H1 (cell line): ENCODE data around the gene BPI. TPM values are rescaled to one million over a fixed set of nuclear protein-coding genes. Genes with fewer than 3 reads are reported as not detected.

ENCODE experiments used
- CTCF ChIA-PET: fragments of 300-600 bp; sonication (Branson Sonifier 250); formaldehyde crosslinking; loops from one replicate; lab custom pipeline; 2021; ENCODE audit not compliant: partially characterized antibody; lab: Charles Lee
- POLR2A ChIA-PET: fragments of 300-600 bp; sonication (Branson Sonifier 250); formaldehyde crosslinking; loops from one replicate; lab custom pipeline; 2021; ENCODE audit warnings: inconsistent platforms; ENCODE audit not compliant: partially characterized antibody; lab: Charles Lee
- DNase-seq, 2 experiments: peaks; one replicate each; pipeline versions ENCODE4 v3.0.0 to v3.0.0-alpha.2; 2010 to 2022; ENCODE audit warnings: low spot score in 2 of 2, low read depth in 1 of 2, mixed read lengths in 1 of 2
- FAIRE-seq: peaks from 2 replicates; lab custom pipeline; 2011; peaks lifted over from hg19 to GRCh38; lab: Jason Lieb, UNC
- H2AFZ ChIP-seq: 2 replicates; pipeline ENCODE4 v1.8.1; 2012; ENCODE audit warnings: low read length, inconsistent platforms
- H2AK5ac ChIP-seq: 2 replicates; pipeline ENCODE4 v1.6.1; 2013; ENCODE audit warnings: low read depth, low read length
- H2BK120ac ChIP-seq: replicated peaks from 2 replicates; pipeline ENCODE3; 2013; ENCODE audit warnings: low read depth, low read length, inconsistent platforms
- H2BK12ac ChIP-seq: 2 replicates; pipeline ENCODE4 v1.6.1; 2013; ENCODE audit warnings: low read depth, low read length
- H2BK15ac ChIP-seq: 2 replicates; pipeline ENCODE4 v1.6.1; 2013; ENCODE audit warnings: low read length
- H2BK20ac ChIP-seq: 2 replicates; pipeline ENCODE4 v1.6.1; 2013; ENCODE audit warnings: low read length
- H2BK5ac ChIP-seq: 2 replicates; pipeline ENCODE4 v1.6.1; 2013; ENCODE audit warnings: low read depth, low read length
- H3K14ac ChIP-seq: 2 replicates; pipeline ENCODE4 v1.6.1; 2013; ENCODE audit warnings: inconsistent platforms; ENCODE audit not compliant: insufficient read length
- H3K18ac ChIP-seq: 2 replicates; pipeline ENCODE4 v1.6.1; 2013; ENCODE audit warnings: low read length; ENCODE audit errors: extremely low read depth
- H3K23ac ChIP-seq: 2 replicates; pipeline ENCODE4 v1.6.1; 2013; ENCODE audit warnings: inconsistent platforms; ENCODE audit not compliant: insufficient read length
- H3K23me2 ChIP-seq: 2 replicates; pipeline ENCODE4 v1.6.1; 2013; ENCODE audit warnings: low read depth, low read length
- H3K27ac ChIP-seq: 2 replicates; pipeline ENCODE4 v1.6.1; 2011; ENCODE audit warnings: low read depth, low read length, inconsistent platforms
- H3K27me3 ChIP-seq, 4 experiments: replicated peaks in 1 of 4; 1 replicate in 1 of 4; 2 replicates in 3 of 4; pipeline versions ENCODE4 v1.6.1 to v1.8.1; 2011 to 2013; ENCODE audit warnings: low read length in 3 of 4, mild to moderate bottlenecking in 3 of 4, inconsistent platforms in 2 of 4, mixed read lengths in 2 of 4, moderate library complexity in 1 of 4; ENCODE audit not compliant: control insufficient read depth in 3 of 4, insufficient read depth in 3 of 4; ENCODE audit errors: extremely low read depth in 1 of 4
- H3K36me3 ChIP-seq, 4 experiments: 2 replicates each; pipeline versions ENCODE4 v1.6.1 to v1.8.1; 2011 to 2013; ENCODE audit warnings: mild to moderate bottlenecking in 4 of 4, low read length in 3 of 4, moderate library complexity in 2 of 4, control low read depth in 1 of 4, inconsistent platforms in 1 of 4; ENCODE audit not compliant: insufficient read depth in 4 of 4, control insufficient read depth in 2 of 4
- H3K4ac ChIP-seq: replicated peaks from 2 replicates; pipeline ENCODE3; 2013; ENCODE audit warnings: low read length, low read depth, mixed read lengths, inconsistent platforms; ENCODE audit not compliant: insufficient read length
- H3K4me1 ChIP-seq, 4 experiments: replicated peaks in 1 of 4; 1 replicate in 1 of 4; 2 replicates in 3 of 4; pipeline versions ENCODE4 v1.6.1 to v1.8.1; 2011 to 2013; ENCODE audit warnings: low read length in 3 of 4, inconsistent platforms in 2 of 4, mixed read lengths in 1 of 4; ENCODE audit not compliant: insufficient read depth in 4 of 4, control insufficient read depth in 3 of 4
- H3K4me2 ChIP-seq, 2 experiments: 2 replicates each; pipeline versions ENCODE4 v1.6.1 to v1.8.1; 2011 to 2013; ENCODE audit warnings: low read depth in 2 of 2, low read length in 2 of 2, control low read depth in 1 of 2, inconsistent platforms in 1 of 2, mild to moderate bottlenecking in 1 of 2; ENCODE audit not compliant: insufficient read depth in 1 of 2
- H3K4me3 ChIP-seq, 4 experiments: fragments of 200-600, 300-600 bp in 1 of 4; sonication (generic), shearing (Covaris generic), sonication (Bioruptor Twin) in 1 of 4; 2 replicates each; pipeline versions ENCODE4 v1.5.1 to v1.8.1; 2011 to 2016; ENCODE audit warnings: low read length in 4 of 4, low read depth in 3 of 4, control low read depth in 2 of 4, inconsistent platforms in 2 of 4, mild to moderate bottlenecking in 2 of 4, mixed read lengths in 1 of 4, moderate library complexity in 1 of 4; ENCODE audit not compliant: insufficient read depth in 2 of 4; ENCODE audit errors: extremely low read depth in 1 of 4
- H3K56ac ChIP-seq: replicated peaks from 2 replicates; pipeline ENCODE3; 2013; ENCODE audit warnings: low read depth, mild to moderate bottlenecking, mixed read lengths, low read length, inconsistent platforms; ENCODE audit not compliant: insufficient read length
- H3K79me1 ChIP-seq: 2 replicates; pipeline ENCODE4 v1.6.1; 2013; ENCODE audit warnings: low read depth, low read length, control low read depth
- H3K79me2 ChIP-seq, 2 experiments: 2 replicates each; pipeline versions ENCODE4 v1.6.1 to v1.8.1; 2012 to 2013; ENCODE audit warnings: low read length in 2 of 2, mild to moderate bottlenecking in 2 of 2, inconsistent platforms in 1 of 2; ENCODE audit not compliant: insufficient read depth in 2 of 2, control insufficient read depth in 1 of 2
- H3K9ac ChIP-seq, 4 experiments: replicated peaks in 1 of 4; 1 replicate in 1 of 4; 2 replicates in 3 of 4; pipeline versions ENCODE4 v1.6.1 to v1.8.1; 2011 to 2013; ENCODE audit warnings: low read depth in 3 of 4, low read length in 3 of 4, control low read depth in 2 of 4, mild to moderate bottlenecking in 2 of 4, moderate library complexity in 2 of 4, inconsistent platforms in 1 of 4; ENCODE audit errors: extremely low read depth in 1 of 4
- H3K9me3 ChIP-seq, 2 experiments: 2 replicates each; pipeline versions ENCODE4 v1.6.1 to v1.8.1; 2012 to 2013; ENCODE audit warnings: mild to moderate bottlenecking in 2 of 2, moderate library complexity in 2 of 2, control low read depth in 1 of 2, inconsistent platforms in 1 of 2, low read depth in 1 of 2, low read length in 1 of 2, mixed read lengths in 1 of 2; ENCODE audit not compliant: insufficient read depth in 2 of 2
- H4K20me1 ChIP-seq, 2 experiments: replicated peaks in 1 of 2; 2 replicates each; pipeline versions ENCODE3 to v1.8.1; 2011 to 2013; ENCODE audit warnings: inconsistent platforms in 2 of 2, low read length in 2 of 2, mild to moderate bottlenecking in 1 of 2; ENCODE audit not compliant: insufficient read depth in 2 of 2, control insufficient read depth in 1 of 2
- H4K5ac ChIP-seq: 2 replicates; pipeline ENCODE4 v1.6.1; 2013; ENCODE audit warnings: low read length, low read depth, mixed read lengths, inconsistent platforms; ENCODE audit not compliant: insufficient read length
- H4K8ac ChIP-seq: 2 replicates; pipeline ENCODE4 v1.8.0; 2013; ENCODE audit warnings: mild to moderate bottlenecking, moderate library complexity, low read length, inconsistent platforms; ENCODE audit not compliant: insufficient read depth; ENCODE audit errors: extremely low read depth
- H4K91ac ChIP-seq: replicated peaks from 2 replicates; pipeline ENCODE3; 2013; ENCODE audit warnings: low read length, mixed read lengths, inconsistent platforms; ENCODE audit not compliant: insufficient read length
- CBX8 ChIP-seq: fragments of 300-800, 300-1000 bp; sonication (generic); IDR thresholded peaks from 2 replicates; pipeline ENCODE4 v1.7.1; 2016; ENCODE audit warnings: low read depth, low read length, borderline replicate concordance
- CHD2 ChIP-seq: IDR thresholded peaks from 2 replicates; pipeline ENCODE4 v1.6.1; 2012; ENCODE audit warnings: low read length, improper control_type of control experiment
- CREB1 ChIP-seq: IDR thresholded peaks from 2 replicates; pipeline ENCODE4 v1.6.1; 2012; ENCODE audit warnings: inconsistent platforms
- EP300 ChIP-seq, 2 experiments: IDR thresholded peaks; 1 replicate in 1 of 2; 2 replicates in 1 of 2; pipeline ENCODE4 v1.6.1; 2011 to 2012; ENCODE audit warnings: low read depth in 2 of 2, low read length in 2 of 2, mild to moderate bottlenecking in 2 of 2, borderline replicate concordance in 1 of 2, inconsistent platforms in 1 of 2, moderate library complexity in 1 of 2
- HDAC2 ChIP-seq, 2 experiments: fragments of 300-600 bp in 1 of 2; sonication (generic) in 1 of 2; IDR thresholded peaks; 2 replicates each; pipeline ENCODE4 v1.6.1; 2011 to 2012; ENCODE audit warnings: low read depth in 2 of 2, low read length in 2 of 2, mild to moderate bottlenecking in 2 of 2, moderate library complexity in 2 of 2, borderline replicate concordance in 1 of 2, inconsistent platforms in 1 of 2
- JUND ChIP-seq: IDR thresholded peaks from 2 replicates; pipeline ENCODE4 v1.6.1; 2011; ENCODE audit warnings: mild to moderate bottlenecking, improper control_type of control experiment, low read length
- KDM1A ChIP-seq: fragments of 200-600, 300-600 bp; sonication (generic); IDR thresholded peaks from 2 replicates; pipeline ENCODE4 v1.7.1; 2016; ENCODE audit warnings: mild to moderate bottlenecking, low read length, borderline replicate concordance
- KDM5A ChIP-seq: fragments of 200-600 bp; IDR thresholded peaks from 2 replicates; pipeline ENCODE4 v1.7.1; 2012; ENCODE audit warnings: mild to moderate bottlenecking, low read length, inconsistent platforms, mixed read lengths
- MAX ChIP-seq: IDR thresholded peaks from 2 replicates; pipeline ENCODE4 v1.6.1; 2012; ENCODE audit warnings: inconsistent platforms
- SIN3A ChIP-seq, 2 experiments: IDR thresholded peaks in 1 of 2; conservative IDR thresholded peaks in 1 of 2; 2 replicates each; pipeline ENCODE4 v1.6.1; 2011 to 2012; ENCODE audit warnings: low read length in 2 of 2, improper control_type of control experiment in 1 of 2, low read depth in 1 of 2, mild to moderate bottlenecking in 1 of 2
- TAF7 ChIP-seq: optimal IDR thresholded peaks from 2 replicates; pipeline ENCODE3; 2011; ENCODE audit warnings: low read depth, mild to moderate bottlenecking, inconsistent platforms, low read length, moderate library complexity, borderline replicate concordance
- WGBS, 2 experiments: shearing (Covaris generic) in 1 of 2; methylation state at CpG; one replicate each; pipeline versions ENCODE4 v1.1.6 to v1.1.7; 2013 to 2015; ENCODE audit warnings: low lambda C conversion rate in 2 of 2, mixed read lengths in 2 of 2, inconsistent platforms in 1 of 2, low coverage in 1 of 2, missing lambda C conversion rate in 1 of 2; ENCODE audit not compliant: insufficient replicate concordance in 2 of 2, insufficient coverage in 1 of 2, insufficient read length in 1 of 2; ENCODE audit errors: extremely low coverage in 1 of 2, missing lambda C conversion rate in 1 of 2; 5-methylcytosine and 5-hydroxymethylcytosine counted together
- polyA plus RNA-seq, 7 experiments: library from polyadenylated mRNA; depleted of rRNA in 3 of 7; stranded (reverse) in 5 of 7; unstranded in 2 of 7; fragments of >200 nt in 5 of 7; fragments of 200-250 nt in 2 of 7; gene quantifications; 1 replicate in 5 of 7; 2 replicates in 1 of 7; 4 replicates in 1 of 7; pipeline versions ENCODE4 v1.2.1 to v1.2.3, GENCODE V29; 2011 to 2013; ENCODE audit warnings: missing spikeins in 2 of 7, mixed read lengths in 2 of 7
- total RNA-seq: library from RNA; stranded (reverse); fragmentation: NEBNext Ultra II Directional; extraction: Animal tissue kit (Norgen Biotek cat#: 25700); gene quantifications from 2 replicates; pipeline ENCODE4 v1.2.1, GENCODE V29; 2021

Gene BPI
- total and polyA plus RNA-seq, 2 of the 8 experiments (the other 6 are each of a cell fraction or from before 2014, with no cell fraction given) = not detected

- Histone ChIP-seq H3K79me1 (no peaks in the 10 kb centered on the region), H3K18ac (no peak overlapping the region), H3K4me3 (no peak overlapping the region), H3K9me3 (peaks cover 0 to 5% of the 10 kb centered on the region in 2 experiments; a peak in 2 of 4 replicates), H2BK15ac (no peak overlapping the region; the same call in 1 of the 2 replicates), H3K9ac (no peak overlapping the region), H4K8ac (no peak overlapping the region), H3K56ac (no peak overlapping the region), H3K79me2 (no peaks in the 10 kb centered on the region), H2BK20ac (no peak overlapping the region; the same call in 1 of the 2 replicates), H3K27me3 (no peaks in the 10 kb centered on the region), H3K23ac (no peak overlapping the region), H4K20me1 (no peaks in the 10 kb centered on the region), H4K91ac (peak overlapping the region; percentile 50), H3K4ac (no peak overlapping the region), H3K23me2 (no peaks in the 10 kb centered on the region), H3K4me1 (peaks cover 6 to 11% (median 10%) of the 10 kb centered on the region in 4 experiments), H2BK120ac (no peak overlapping the region), H2BK5ac (no peak overlapping the region), H4K5ac (no peak overlapping the region), H2AFZ (0 out of 2 replicates have a peak overlapping the region, but pooled peaks have one; percentile 56), H3K14ac (no peak overlapping the region), H3K27ac (no peak overlapping the region), H3K36me3 (no peaks in the 10 kb centered on the region), H2BK12ac (no peak overlapping the region; the same call in 1 of the 2 replicates), H3K4me2 (no peak overlapping the region), H2AK5ac (no peak overlapping the region)
- FAIRE-seq (peak; percentile 99), DNase-seq (peak; percentile 79 to 98)
- ChIA-PET CTCF (interaction anchor here (0.6 to 9.6 kb wide), 45 partner anchors 11 to 578 kb away, joined by 3 to 390 read pairs (median 4); partner anchors contain the start of genes LBP and RALGAPB), POLR2A (interaction anchor here (1.0 to 4.2 kb wide), 5 partner anchors 17 to 96 kb away, joined by 4 to 26 read pairs (median 5); partner anchors contain the start of gene SNHG17)
- 31% methylated on average over 6 of the region's 6 CpGs; no CpG with 5 or more reads in 1 of the 2 experiments for WGBS, 2 experiments
- TF ChIP-seq CREB1 = peak; percentile 87
- peak; percentile 17 for TF ChIP-seq TAF7
- TF ChIP-seq EP300 (IDR thresholded peaks at IDR 0.05; ENCODE audit: borderline replicate concordance in 1 of 2, low read depth in 2 of 2, low read length in 2 of 2) = peak in 1 of 2 experiments; percentile 36; a peak in 1 of 3 replicates
- no peak for TF ChIP-seq CHD2
- TF ChIP-seq MAX = peak; percentile 79
- TF ChIP-seq KDM5A = no peak; the same call in 1 of the 2 replicates
- no peak for TF ChIP-seq CBX8
- peak; percentile 74 for TF ChIP-seq JUND
- peak in 1 of 2 experiments; percentile 48; a peak in 1 of 4 replicates for TF ChIP-seq HDAC2 (IDR thresholded peaks at IDR 0.05; ENCODE audit: borderline replicate concordance in 1 of 2, low read depth in 2 of 2, low read length in 2 of 2)
- TF ChIP-seq SIN3A (conservative IDR thresholded peaks at IDR 0.05 in 1 of 2, IDR thresholded peaks at IDR 0.05 in 1 of 2; ENCODE audit: low read depth in 1 of 2, low read length in 2 of 2) = peak in 1 of 2 experiments; percentile 78; a peak in 2 of 4 replicates
- TF ChIP-seq KDM1A = peak; percentile 66
These were observed 33.7 kb downstream of the BPI start for GRCh38 chr20:38337561-38338140.
